Erythroblast (primary cell): ENCODE results near the gene PLAC9.

Source experiments
- GATA1 ChIP-seq: IDR thresholded peaks from 2 replicates; pipeline ENCODE4 v1.6.1; 2011; ENCODE audit warnings: low read depth, mild to moderate bottlenecking, control low read depth, low read length, moderate library complexity
- POLR2A ChIP-seq: IDR thresholded peaks from 2 replicates; pipeline ENCODE4 v1.6.1; 2011; ENCODE audit warnings: mild to moderate bottlenecking, low read length

GRCh38 chr10:80118669-80119068 lies 13.9 kb upstream of the PLAC9 start:
- no peak for TF ChIP-seq POLR2A
- TF ChIP-seq GATA1: no peak
